Stimulated activated CD8-positive, alpha-beta memory T cell treated with anti-CD3 and anti-CD28 coated beads, Interleukin-4, amount 100 ng/mL, for 48 hours (primary cell): ENCODE data around the gene IGSF21.

Experiments
- DNase-seq: peaks from one replicate; pipeline ENCODE4 v3.0.0-alpha.2; 2020

The IGSF21 gene

GRCh38 chr1:18234790-18235242, 127.2 kb downstream of the IGSF21 start:
- peak; percentile 52 for DNase-seq

- DNase-seq = no peak
Observed at GRCh38 chr1:18237371-18237770, 129.8 kb downstream of the IGSF21 start.

GRCh38 chr1:18238190-18238589, 130.6 kb downstream of the IGSF21 start:
- no peak for DNase-seq

- no peak for DNase-seq
Observed at GRCh38 chr1:18239671-18240070, 132.1 kb downstream of the IGSF21 start.

GRCh38 chr1:18240906-18241305, 133.3 kb downstream of the IGSF21 start:
- no peak for DNase-seq

GRCh38 chr1:18241891-18242290, 134.3 kb downstream of the IGSF21 start:
- no peak for DNase-seq

GRCh38 chr1:18243503-18244175, 136.0 kb downstream of the IGSF21 start:
- DNase-seq = no peak

GRCh38 chr1:18244762-18245161, 137.2 kb downstream of the IGSF21 start:
- no peak for DNase-seq

GRCh38 chr1:18245647-18246046, 138.0 kb downstream of the IGSF21 start:
- DNase-seq = no peak

GRCh38 chr1:18246543-18246942, 138.9 kb downstream of the IGSF21 start:
- DNase-seq = no peak

- no peak for DNase-seq
Observed at GRCh38 chr1:18247151-18247550, 139.6 kb downstream of the IGSF21 start.

- no peak for DNase-seq
Observed at GRCh38 chr1:18249631-18250030, 142.0 kb downstream of the IGSF21 start.

GRCh38 chr1:18253093-18253492, 145.5 kb downstream of the IGSF21 start:
- DNase-seq = no peak

- peak; percentile 56 for DNase-seq
Observed at GRCh38 chr1:18256282-18257235, 149.0 kb downstream of the IGSF21 start.

GRCh38 chr1:18257778-18258177, 150.2 kb downstream of the IGSF21 start:
- no peak for DNase-seq

GRCh38 chr1:18261891-18262290, 154.3 kb downstream of the IGSF21 start:
- no peak for DNase-seq

GRCh38 chr1:18262726-18263125, 155.1 kb downstream of the IGSF21 start:
- DNase-seq = no peak

- DNase-seq = no peak
Observed at GRCh38 chr1:18263547-18264120, 156.0 kb downstream of the IGSF21 start.

GRCh38 chr1:18264450-18265039, 156.9 kb downstream of the IGSF21 start:
- DNase-seq = no peak

GRCh38 chr1:18265641-18266040, 158.0 kb downstream of the IGSF21 start:
- no peak for DNase-seq

- no peak for DNase-seq
Observed at GRCh38 chr1:18266391-18266790, 158.8 kb downstream of the IGSF21 start.

GRCh38 chr1:18271336-18271735, 163.7 kb downstream of the IGSF21 start:
- no peak for DNase-seq

GRCh38 chr1:18278946-18279345, 171.3 kb downstream of the IGSF21 start:
- no peak for DNase-seq
